Measurements from ENCODE around the gene ARHGAP11A. TPM values are rescaled to one million over a fixed set of nuclear protein-coding genes. Genes with fewer than 3 reads are reported as not detected.

Gene ARHGAP11A
- total and polyA plus RNA-seq, 2 of the 13 experiments (the other 11 are each of a cell fraction or from before 2014, with no cell fraction given), result 5.1 to 46.3 TPM

- FAIRE-seq (no peak), ATAC-seq (no peak), DNase-seq (ENCODE audit: low spot score) (no peak)
- 98% methylated on average over 8 of the region's 8 CpGs for WGBS (ENCODE audit: low lambda C conversion rate)
- Histone ChIP-seq H3K4me3 (replicated peaks in 1 of 3; ENCODE audit: insufficient read depth in 1 of 3, low read depth in 2 of 3, low read length in 3 of 3) (no peak overlapping the region), H2AFZ (ENCODE audit: low read length) (no peak overlapping the region), H3K27ac (ENCODE audit: extremely low read length, insufficient read depth, low read length) (no peak overlapping the region), H3K4me1 (ENCODE audit: insufficient read depth, low read length) (no peaks in the 10 kb centered on the region), H3K9ac (ENCODE audit: insufficient read depth, low read depth, low read length) (no peak overlapping the region), H3K27me3 (ENCODE audit: control insufficient read depth in 1 of 2, insufficient read depth in 2 of 2, low read length in 2 of 2) (no peaks in the 10 kb centered on the region), H4K20me1 (ENCODE audit: insufficient read depth, low read length) (no peaks in the 10 kb centered on the region), H3K4me2 (ENCODE audit: low read depth, low read length) (no peak overlapping the region), H3K36me3 (replicated peaks in 1 of 2; ENCODE audit: control insufficient read depth in 1 of 2, insufficient read depth in 2 of 2, low read length in 2 of 2) (peaks cover 8 to 46% of the 10 kb centered on the region in 2 experiments), H3K79me2 (ENCODE audit: insufficient read depth, low read length) (no peaks in the 10 kb centered on the region), H3K9me3 (ENCODE audit: low read length) (no peaks in the 10 kb centered on the region)
- no peak for TF ChIP-seq LRRFIP1 (CRISPR knock-in tag; conservative IDR thresholded peaks at IDR 0.05)
- TF ChIP-seq RORA (CRISPR knock-in tag; IDR thresholded peaks at IDR 0.05), result no peak
- TF ChIP-seq ZNF749 (CRISPR knock-in tag; IDR thresholded peaks at IDR 0.05; ENCODE audit: borderline replicate concordance), result no peak
- TF ChIP-seq MTERF4 (CRISPR knock-in tag; IDR thresholded peaks at IDR 0.05), result no peak
- TF ChIP-seq ZNF569 (CRISPR knock-in tag; IDR thresholded peaks at IDR 0.05; ENCODE audit: borderline replicate concordance), result no peak
- no peak for TF ChIP-seq ZNF605 (CRISPR knock-in tag; IDR thresholded peaks at IDR 0.05)
- TF ChIP-seq KLF15 (CRISPR knock-in tag; IDR thresholded peaks at IDR 0.05; ENCODE audit: borderline replicate concordance), result no peak
- no peak for TF ChIP-seq ZNF761 (CRISPR knock-in tag; conservative IDR thresholded peaks at IDR 0.05)
- TF ChIP-seq MBD4 (IDR thresholded peaks at IDR 0.05; ENCODE audit: borderline replicate concordance, low read length), result no peak
- no peak for TF ChIP-seq MXI1 (IDR thresholded peaks at IDR 0.05; ENCODE audit: borderline replicate concordance, low read depth, low read length)
- TF ChIP-seq GZF1 (CRISPR knock-in tag; IDR thresholded peaks at IDR 0.05), result no peak
- no peak for TF ChIP-seq ZNF572 (CRISPR knock-in tag; IDR thresholded peaks at IDR 0.05)
- in situ Hi-C loops (cut with HindIII; ENCODE audit: extremely low pct_ligation_motif_present, low pct_unique_long_range_greater_than_20kb) (no loop called here), intact Hi-C loops (cut with micrococcal nuclease; ENCODE audit: unreplicated experiment) (no loop called here)
- POLR2A ChIA-PET, result no interaction called here
- CTCF ChIA-PET (ENCODE audit: low intra/inter-chr PET ratio, low total read pairs), result no interaction called here
- BruUV-seq (replicated peaks), result TSS peak; percentile 35
These were observed 21.7 kb downstream of the ARHGAP11A start for GRCh38 chr15:32636908-32637567.

All from HepG2 (cell line).